Fibroblast of the aortic adventitia (primary cell): ENCODE data around the gene SH3D19. TPM values are rescaled to one million over a fixed set of nuclear protein-coding genes. Genes with fewer than 3 reads are reported as not detected.
A peak's percentile ranks its signal among the peaks of the same experiment; 100 is the strongest.

Experiments
- DNase-seq: peaks from one replicate; pipeline ENCODE4 v3.0.0-alpha.2; 2010; ENCODE audit warnings: low read depth
- H3K4me3 ChIP-seq: 2 replicates; pipeline ENCODE4 v1.5.1; 2011; ENCODE audit warnings: low read depth, mild to moderate bottlenecking, control low read depth, low read length, moderate library complexity
- total RNA-seq: library from RNA; depleted of rRNA; stranded (reverse); fragments of >200 nt; gene quantifications from 2 replicates; pipeline ENCODE4 v1.2.3, GENCODE V29; 2012; ENCODE audit warnings: low replicate concordance
- TF ChIP-seq, protein P1 (sequence below): IDR thresholded peaks from 2 replicates; pipeline ENCODE4 v1.5.1; 2011; ENCODE audit warnings: mild to moderate bottlenecking, low read length, control low read depth, inconsistent platforms; ENCODE audit not compliant: insufficient read depth

SH3D19 gene
- total RNA-seq, 1 donor = 95.9 TPM

DNA sequence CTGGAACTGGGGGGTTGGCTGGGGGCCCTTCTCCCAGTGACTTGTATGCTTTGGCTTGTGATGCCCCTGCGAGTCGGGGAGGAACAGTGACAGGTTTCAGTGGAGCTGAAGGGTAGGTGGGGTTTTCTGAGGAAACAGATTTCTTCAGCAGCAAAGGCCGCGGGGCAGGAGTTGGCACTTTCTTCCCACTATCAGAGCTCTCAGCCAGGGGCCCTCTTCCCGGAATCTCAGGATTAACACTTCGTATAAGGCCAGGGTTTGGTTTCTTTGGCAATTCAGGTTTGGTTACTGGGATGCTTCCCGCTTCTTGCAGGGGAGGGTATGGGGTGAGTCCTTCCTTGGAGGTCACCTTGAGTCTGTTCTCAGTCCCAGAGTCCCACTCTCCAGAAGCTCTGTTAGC lies 150.6 kb downstream of the SH3D19 start:
- TF ChIP-seq, protein P1, sequence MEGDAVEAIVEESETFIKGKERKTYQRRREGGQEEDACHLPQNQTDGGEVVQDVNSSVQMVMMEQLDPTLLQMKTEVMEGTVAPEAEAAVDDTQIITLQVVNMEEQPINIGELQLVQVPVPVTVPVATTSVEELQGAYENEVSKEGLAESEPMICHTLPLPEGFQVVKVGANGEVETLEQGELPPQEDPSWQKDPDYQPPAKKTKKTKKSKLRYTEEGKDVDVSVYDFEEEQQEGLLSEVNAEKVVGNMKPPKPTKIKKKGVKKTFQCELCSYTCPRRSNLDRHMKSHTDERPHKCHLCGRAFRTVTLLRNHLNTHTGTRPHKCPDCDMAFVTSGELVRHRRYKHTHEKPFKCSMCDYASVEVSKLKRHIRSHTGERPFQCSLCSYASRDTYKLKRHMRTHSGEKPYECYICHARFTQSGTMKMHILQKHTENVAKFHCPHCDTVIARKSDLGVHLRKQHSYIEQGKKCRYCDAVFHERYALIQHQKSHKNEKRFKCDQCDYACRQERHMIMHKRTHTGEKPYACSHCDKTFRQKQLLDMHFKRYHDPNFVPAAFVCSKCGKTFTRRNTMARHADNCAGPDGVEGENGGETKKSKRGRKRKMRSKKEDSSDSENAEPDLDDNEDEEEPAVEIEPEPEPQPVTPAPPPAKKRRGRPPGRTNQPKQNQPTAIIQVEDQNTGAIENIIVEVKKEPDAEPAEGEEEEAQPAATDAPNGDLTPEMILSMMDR = no peak
- no peak for DNase-seq
- no peak overlapping the region for H3K4me3 ChIP-seq

DNA sequence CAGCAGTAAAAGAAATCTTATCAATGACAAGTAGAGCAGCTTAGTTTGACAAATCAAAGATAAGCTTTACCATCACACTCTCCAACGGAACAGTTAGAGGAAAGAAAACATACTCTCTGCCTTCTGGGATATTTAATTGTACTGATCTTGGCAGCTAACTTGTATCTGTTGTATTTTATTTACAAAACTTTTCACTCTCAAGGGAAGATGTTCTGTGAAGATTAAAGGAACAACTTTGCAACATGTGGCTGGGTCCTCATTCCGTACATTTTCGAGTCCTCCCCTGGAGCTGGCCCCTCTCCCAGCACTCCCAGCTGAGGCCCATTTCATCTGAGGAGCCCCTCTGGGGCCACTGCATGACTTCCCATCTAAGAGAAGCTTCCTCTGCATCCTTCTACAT lies 151.5 kb downstream of the SH3D19 start:
- DNase-seq = peak; percentile 81
- H3K4me3 ChIP-seq = no peak overlapping the region
- TF ChIP-seq, protein P1 = no peak

DNA sequence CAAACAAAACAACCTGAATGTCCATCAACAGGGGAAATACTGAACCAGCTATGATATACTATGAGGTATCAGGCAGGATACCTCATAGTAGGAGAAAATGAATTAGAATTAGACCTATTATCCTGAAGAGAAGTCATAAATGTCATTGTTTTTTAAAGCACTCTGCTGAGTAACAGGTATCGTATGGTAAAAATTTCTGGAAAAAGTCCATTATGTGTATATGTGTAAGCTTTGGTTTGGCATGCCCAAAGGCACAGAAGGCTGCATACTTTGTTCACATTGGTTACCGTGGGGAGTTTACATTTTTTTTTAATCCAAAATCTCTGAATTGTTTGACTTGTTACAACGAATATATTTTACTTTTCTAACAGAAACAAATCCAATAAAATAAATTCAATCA lies 155.5 kb downstream of the SH3D19 start:
- DNase-seq = peak; percentile 71
- no peak overlapping the region for H3K4me3 ChIP-seq
- TF ChIP-seq, protein P1 = no peak

DNA sequence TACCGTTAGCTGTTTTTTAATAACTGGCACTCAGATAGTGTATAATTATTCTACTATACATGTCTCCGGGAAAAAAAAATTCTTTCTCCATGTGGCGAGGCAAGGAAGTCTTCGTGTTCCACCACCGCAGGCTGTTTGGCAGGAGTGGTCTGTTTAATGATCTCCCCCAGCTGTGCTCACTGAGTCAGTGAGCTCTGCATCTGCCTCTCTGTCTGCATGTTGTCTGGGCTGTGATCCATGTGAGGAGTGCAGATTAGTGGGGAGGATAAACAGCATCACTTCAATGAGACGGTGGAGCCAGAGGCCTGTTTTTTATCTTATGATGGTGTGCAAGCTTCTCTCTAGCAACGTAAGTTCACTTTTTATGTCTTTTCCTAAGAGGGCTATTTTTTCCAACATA lies 156.2 kb downstream of the SH3D19 start:
- H3K4me3 ChIP-seq = no peak overlapping the region
- TF ChIP-seq, protein P1 = peak; percentile 12
- peak; percentile 99 for DNase-seq

DNA sequence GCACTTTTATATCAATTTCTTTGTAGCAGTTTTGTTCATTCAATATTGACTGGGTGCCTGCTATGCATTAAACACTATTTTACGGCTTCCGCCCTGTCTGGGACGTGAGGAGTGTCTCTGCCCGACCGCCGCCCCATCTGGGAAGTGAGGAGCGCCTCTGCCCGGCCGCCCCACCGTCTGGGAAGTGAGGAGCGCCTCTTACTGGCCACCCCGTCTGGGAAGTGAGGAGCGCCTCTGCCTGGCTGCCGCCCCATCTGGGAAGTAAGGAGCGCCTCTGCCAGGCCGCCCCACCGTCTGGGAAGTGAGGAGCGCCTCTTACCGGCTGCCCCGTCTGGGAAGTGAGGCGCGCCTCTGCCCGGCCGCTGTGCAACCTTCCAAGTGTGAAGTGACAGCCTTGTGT lies 157.8 kb downstream of the SH3D19 start:
- H3K4me3 ChIP-seq = no peak overlapping the region
- no peak for DNase-seq
- TF ChIP-seq, protein P1 = no peak

DNA sequence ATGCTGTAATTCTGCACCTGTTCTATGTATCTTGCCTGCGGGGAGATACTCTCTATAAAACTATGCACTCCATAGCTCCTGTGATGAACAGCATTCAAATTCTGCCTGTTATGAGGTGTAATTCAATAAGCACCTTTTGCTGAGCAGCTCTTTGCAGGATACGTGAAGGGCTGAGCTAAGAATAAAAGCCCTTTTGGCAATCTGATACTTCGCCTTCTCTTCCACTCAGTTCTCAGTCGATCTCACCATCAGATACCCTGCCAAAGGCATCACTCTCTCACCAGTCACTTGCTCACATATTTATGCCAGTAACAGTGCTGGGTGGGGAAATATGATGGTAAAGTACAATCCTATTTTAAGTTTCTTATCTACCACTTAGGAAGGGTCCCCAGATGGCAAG lies 158.8 kb downstream of the SH3D19 start:
- DNase-seq = no peak
- TF ChIP-seq, protein P1 = no peak
- no peak overlapping the region for H3K4me3 ChIP-seq
